GM21576 (cell line): ENCODE results near the gene TEAD1.

Experiments
- ATAC-seq: cut with Tn5 transposase; IDR thresholded peaks from one replicate; pipeline ENCODE4 v1.9.1; 2021; ENCODE audit warnings: mild to moderate bottlenecking, moderate library complexity; ENCODE audit not compliant: unreplicated experiment

The TEAD1 gene

DNA sequence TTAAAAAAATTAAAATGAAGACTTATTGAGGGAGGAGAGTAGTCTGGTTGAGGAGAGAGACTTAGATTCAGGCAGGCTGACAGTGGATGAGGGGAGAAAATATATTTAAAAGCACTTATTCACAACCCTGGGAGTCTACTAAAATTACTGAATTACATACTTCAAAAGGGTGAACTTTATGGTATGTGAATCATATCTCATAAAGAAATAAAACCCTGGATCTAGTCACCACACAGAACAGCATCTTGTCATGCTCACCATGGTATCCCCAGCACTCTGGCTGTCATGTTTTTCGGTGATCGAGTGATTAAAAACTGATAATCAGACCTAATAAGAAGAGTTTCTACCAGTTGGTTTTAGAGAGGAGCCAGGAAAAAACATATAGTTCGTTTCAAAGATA is 11.0 kb downstream of the TEAD1 start:
- no peak for ATAC-seq

GRCh38 chr11:12686246-12687060 is 12.2 kb downstream of the TEAD1 start:
- no peak for ATAC-seq

DNA sequence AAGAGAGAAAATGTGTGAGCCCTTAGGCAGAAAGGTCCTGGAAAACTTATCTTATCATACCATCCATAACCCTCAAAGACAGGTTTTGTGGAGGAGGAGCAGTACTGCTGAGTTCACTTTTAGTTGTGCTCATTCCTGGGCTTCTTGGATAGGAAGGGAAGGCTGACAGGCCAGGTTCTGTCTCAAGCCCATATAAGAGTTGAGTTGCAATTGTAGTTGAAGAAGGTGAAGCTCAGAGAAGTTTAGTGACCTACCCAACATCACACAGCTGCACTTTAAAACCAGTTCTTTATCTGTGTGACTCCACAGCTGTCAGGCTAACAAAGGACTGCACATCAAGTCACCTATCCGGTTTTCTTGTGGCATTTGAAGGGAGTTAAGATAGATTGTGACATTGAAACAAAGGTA is 13.0 kb downstream of the TEAD1 start:
- ATAC-seq: no peak

DNA sequence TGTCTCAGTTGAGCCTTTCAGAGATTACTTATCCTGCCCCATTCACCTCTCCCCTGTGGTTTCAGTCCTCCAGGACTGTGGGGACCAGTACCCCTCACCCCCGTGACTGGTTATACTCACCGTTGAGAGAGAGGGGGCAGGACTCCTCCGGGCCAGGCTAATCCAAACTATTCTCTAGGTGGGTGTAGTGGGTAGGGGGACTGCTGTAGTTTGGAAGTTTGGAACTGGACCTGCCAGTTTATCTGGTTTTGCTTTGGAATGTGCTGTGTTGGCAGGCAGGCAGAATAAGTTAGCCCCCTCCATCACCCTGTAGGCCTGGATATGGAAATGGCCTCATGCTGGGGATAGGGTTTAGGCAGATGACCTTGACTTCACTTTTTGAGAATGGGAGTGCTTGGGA is 13.5 kb downstream of the TEAD1 start:
- no peak for ATAC-seq

- no peak for ATAC-seq
These were observed 15.0 kb downstream of the TEAD1 start for GRCh38 chr11:12689029-12689755.

DNA sequence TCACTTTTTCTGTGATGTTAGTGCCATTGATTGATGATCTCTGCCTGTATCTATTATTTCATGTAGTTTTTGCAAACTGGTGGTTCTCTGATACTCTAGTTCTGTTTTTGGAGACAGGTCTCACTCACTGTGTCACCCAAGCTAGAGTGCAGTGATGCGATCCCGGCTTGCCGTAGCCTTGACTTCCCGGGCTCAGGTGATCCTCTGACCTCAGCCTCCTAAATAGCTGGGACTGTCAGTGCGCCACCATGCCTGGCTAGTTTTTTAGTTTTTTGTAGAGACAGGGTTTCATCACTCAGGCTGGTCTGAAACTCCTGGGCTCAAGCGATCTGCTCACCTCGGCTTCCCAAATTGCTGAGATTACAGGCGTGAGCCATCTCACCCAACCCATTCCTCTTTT is 16.4 kb downstream of the TEAD1 start:
- no peak for ATAC-seq

DNA sequence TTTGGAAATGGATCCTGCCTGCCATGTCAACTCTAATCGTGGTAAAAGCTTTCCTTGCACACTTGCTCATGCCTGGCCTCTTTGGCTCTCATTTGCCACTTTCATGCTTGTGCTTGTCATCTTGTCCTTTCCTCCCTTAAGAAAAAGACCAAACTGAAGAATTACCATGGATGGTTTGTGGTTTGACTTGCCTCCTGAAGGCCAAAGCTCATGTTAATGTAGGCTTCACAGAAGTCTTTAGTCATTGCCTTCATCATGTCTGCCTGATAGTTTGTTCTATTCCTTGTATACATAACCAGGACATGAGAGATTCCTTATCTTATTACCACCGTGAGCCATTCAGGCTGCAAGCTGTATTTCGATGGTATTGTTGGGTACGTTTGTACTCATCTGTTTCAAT is 17.3 kb downstream of the TEAD1 start:
- no peak for ATAC-seq

DNA sequence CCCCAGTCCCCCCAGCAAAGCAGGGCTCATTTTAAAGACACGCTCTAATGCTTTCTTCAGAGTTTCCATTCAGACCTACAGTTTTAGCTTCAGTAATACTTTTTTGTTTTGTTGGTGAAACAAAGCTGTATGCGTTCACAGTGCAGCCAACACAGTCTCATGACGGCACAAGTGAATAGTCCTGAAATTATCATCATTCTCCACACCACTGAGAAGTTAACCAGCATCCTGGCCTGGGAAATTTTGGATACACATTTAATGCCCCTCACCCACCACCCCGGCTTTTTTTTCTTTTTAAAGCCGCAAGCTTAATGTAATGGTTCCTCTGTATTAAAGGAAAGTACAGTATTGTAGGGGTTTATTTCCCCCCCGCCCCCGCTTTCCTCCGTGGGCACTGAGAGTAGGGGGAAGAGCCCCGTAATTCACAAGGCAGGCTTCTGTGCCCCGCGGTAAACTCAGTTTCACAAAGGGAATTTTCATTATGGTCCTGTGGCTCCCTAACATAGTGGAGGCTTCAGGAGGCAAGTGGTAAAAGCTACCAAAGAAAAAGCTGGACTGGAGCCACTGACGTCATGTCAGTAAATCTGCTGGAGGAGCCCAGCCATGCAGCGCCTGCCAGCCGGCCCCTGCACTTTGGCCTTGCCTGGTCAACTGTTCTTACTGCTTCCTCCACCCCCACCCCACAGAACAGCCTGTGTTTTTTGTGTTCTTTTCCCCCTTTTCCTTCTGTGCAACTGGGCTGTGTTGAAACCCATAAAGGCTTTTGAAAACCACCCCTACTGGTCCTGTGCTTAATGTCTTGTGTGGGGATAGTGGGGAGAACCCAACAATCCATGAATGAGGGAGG is 18.2 kb downstream of the TEAD1 start:
- ATAC-seq: no peak

- ATAC-seq: no peak
These were observed 18.9 kb downstream of the TEAD1 start for GRCh38 chr11:12693094-12693478.

DNA sequence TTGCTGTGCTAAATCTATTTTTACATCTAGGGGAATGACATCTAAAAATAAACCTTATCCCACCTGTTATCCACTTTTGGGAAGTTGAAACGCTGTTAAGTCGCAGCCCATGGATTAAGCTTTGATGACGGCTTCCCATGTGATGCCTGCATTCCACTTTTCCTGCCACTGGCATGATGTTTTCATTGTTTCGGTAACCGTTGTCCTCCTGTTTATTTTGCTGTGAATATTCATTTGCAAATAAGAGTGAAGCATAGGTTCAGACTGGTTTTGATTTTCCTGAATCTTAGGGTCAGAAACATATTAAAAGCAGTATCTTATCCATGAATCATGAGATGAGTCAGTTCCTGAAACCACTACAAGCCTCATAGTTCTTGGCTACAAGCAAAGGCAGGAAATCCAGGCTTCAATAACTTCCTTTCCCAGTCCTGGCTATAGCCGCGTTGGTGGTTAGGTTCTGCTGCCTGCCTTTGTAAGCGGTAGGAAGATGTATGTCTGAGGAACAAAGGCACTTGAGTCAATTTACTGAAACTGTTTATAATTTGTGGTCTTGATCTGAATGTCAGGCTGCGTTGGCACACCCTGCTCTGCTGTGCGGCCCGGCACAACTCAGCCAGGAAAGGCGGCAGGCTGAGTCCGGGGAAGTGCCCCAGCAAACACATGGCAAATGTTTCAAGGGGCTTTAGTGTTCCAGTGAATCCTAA is 19.4 kb downstream of the TEAD1 start:
- no peak for ATAC-seq

DNA sequence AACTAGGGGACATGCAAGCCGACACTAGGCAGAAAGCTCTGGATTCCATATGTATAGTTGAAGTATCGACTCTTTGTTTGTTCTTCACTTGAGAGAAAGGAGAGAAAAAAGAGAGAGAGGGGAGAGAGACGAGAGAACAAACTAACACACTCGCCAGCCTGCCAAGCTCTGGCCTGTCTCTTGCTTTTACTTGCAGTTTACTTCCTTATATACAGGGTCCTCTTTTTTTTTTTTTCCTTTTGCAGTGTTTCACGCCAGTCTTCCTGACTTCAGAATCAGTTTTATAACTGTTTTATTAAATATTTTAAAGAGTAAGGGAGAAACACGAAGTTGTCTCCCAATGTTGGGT is 19.9 kb downstream of the TEAD1 start:
- ATAC-seq: no peak

GRCh38 chr11:12695221-12695794 is 21.1 kb downstream of the TEAD1 start:
- no peak for ATAC-seq

DNA sequence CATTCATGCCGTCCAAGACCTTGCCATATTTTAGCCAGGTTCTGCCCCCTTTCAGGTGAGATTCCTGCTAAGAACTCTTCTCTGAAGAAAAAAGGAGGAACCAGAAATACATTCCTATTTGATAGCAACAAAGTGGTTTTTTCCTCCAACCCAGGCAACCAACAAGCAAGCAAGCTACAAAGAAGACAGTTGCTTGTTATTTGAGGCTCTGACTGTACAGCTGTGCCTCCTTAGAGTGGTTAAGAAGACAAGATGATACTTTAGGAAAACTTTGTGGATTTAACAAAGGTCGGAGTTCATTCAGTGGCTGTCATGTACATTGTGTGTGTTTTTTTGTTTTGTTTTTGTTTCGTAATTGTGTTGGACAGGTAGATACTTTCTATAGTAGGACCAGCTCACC is 21.7 kb downstream of the TEAD1 start:
- ATAC-seq: no peak

DNA sequence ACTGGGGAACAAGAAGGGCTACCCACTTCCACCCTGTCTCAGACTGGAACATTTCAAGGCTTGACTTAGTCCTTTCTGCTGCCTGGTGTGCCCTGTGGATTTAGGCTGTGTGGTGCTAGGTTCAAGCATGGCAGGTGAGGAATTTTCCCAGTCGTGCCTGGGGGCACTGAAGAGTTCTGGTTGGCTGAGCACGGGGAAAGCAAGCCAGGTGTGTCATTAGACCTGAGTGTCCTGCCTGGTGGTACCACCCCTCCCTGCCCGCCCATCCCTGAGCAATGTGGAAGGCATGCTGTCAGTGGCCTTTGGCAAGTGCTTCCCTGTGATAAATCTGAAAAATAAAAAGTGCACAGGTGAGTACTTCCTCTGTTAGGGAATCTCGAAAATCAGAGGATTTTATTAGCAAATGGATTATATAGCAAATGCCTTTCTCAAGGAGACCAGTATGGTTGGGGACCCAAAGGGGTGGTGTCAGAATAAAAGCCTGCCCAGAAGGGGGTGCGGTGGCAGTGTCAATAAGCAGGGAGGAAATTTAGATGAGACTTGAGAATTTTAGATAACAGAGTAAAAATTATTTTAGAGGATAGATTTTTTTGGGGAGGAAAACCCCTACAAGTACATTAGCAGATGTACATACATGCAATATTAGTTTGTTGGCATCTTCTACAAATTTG is 22.8 kb downstream of the TEAD1 start:
- ATAC-seq: no peak

GRCh38 chr11:12698048-12698447 is 23.8 kb downstream of the TEAD1 start:
- ATAC-seq: no peak

DNA sequence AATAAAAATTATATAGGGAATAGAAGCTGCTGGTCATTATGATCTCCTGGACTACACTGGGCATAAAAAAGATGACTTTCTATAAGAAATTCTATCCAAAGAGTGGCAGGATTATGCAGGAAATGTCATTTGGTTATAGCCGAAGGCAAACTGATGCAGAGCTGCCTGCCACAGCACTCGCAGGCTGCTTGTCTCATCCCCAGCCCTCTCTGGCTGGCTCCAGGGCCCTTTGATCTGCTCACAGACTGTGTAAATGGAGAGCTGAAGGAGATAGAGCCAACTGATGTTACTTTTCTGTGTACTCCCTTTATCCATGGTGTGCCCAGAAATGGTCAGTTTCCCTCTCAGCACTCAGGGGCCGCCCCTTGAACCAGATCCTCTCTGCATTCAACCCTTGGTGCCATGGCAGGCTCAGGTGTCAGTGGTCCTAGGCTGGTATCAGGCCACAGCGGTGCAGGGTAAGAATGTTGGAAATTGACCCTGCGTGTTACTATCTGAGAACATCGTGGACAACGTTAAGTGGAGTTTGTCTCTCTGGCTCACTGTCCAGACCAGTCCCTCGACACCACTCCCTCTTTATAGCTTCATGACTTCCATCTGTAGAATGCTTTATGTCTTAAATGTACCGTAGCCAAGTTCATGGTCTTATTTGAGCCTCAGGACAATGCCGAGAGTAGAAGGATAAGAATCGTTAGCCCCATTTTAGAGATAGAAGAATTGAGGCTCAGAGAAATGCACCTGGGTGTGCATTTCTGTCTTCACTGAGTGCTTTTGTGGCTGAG is 27.8 kb downstream of the TEAD1 start:
- no peak for ATAC-seq

DNA sequence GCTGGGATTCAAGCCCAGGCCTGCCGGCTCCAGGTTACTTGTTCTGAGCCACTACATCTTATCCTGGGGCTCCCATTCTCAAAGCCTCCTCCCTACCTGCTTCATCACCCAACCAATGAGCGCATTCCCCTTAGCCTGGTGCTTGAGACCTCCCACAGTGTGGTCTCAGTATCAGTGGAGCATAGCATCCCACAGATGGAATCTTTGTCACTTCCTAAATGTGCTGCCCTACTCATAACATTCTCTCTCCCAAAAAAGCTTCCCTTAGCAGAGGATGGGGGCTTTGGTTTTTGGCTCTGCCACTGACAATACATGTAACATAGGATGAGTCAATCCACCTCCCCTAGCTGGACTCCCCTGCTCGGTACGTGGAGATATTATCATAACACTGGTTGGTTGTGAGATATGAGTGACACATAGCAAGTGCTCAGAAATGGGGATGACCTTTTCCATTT is 28.8 kb downstream of the TEAD1 start:
- no peak for ATAC-seq

DNA sequence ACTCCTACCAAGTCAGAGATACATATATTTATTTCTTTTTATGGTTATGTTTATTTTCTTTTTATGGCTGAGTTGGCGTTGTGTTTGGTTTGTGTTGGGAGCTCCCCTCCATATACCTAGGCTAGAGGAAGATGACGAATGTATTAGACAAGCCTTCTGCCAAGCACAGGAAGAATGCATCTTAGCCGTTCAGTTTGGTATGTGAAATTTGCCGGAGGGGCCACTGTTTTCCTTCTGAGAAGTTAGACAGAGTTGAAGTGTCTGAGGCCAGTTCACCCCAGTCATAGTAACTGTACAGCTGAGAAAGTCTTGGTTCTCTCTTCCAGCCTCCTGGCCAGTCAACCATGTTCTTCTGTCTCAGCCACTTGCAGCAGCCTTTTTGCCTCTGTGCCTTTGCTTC is 29.8 kb downstream of the TEAD1 start:
- ATAC-seq: no peak

- ATAC-seq: no peak
These were observed 31.7 kb downstream of the TEAD1 start for GRCh38 chr11:12705874-12706273.
